OCI-LY1 (cell line): ENCODE measurements around the gene TRIM29.

Experiments used
- H2AFZ ChIP-seq: fragments of 200-600 bp; sonication (generic), shearing (Covaris generic); 2 replicates; pipeline ENCODE4 v1.6.0; 2014; ENCODE audit warnings: antibody characterized with exemption, mild to moderate bottlenecking, low read length
- H3F3A ChIP-seq: fragments of 200-600 bp; sonication (generic), shearing (Covaris generic); 2 replicates; pipeline ENCODE4 v1.6.0; 2014; ENCODE audit warnings: mild to moderate bottlenecking, antibody characterized with exemption, low read length, moderate library complexity; ENCODE audit not compliant: insufficient read depth
- H3K27ac ChIP-seq: fragments of 200-600 bp; sonication (generic); 2 replicates; pipeline ENCODE4 v1.5.1; 2014; ENCODE audit warnings: low read length, mixed run types, mild to moderate bottlenecking, low read depth; ENCODE audit not compliant: poor library complexity, severe bottlenecking
- H3K27me3 ChIP-seq: fragments of 200-600 bp; sonication (generic); 2 replicates; pipeline ENCODE4 v1.6.0; 2014; ENCODE audit warnings: antibody characterized with exemption, mild to moderate bottlenecking, low read length, moderate library complexity; ENCODE audit not compliant: insufficient read depth
- H3K36me3 ChIP-seq: fragments of 200-600 bp; sonication (generic); 2 replicates; pipeline ENCODE4 v1.6.1; 2014; ENCODE audit warnings: mild to moderate bottlenecking, antibody characterized with exemption, low read length, moderate library complexity, mixed read lengths; ENCODE audit not compliant: insufficient read depth
- H3K4me1 ChIP-seq: fragments of 200-600 bp; sonication (generic); 2 replicates; pipeline ENCODE4 v1.5.1; 2014; ENCODE audit warnings: mild to moderate bottlenecking, low read length, moderate library complexity; ENCODE audit not compliant: insufficient read depth, severe bottlenecking
- H3K4me2 ChIP-seq: fragments of 200-600 bp; sonication (generic), shearing (Covaris generic); 2 replicates; pipeline ENCODE4 v1.6.1; 2014; ENCODE audit warnings: low read length
- H3K4me3 ChIP-seq: fragments of 200-600 bp; sonication (generic); 2 replicates; pipeline ENCODE4 v1.5.1; 2014; ENCODE audit warnings: low read length, low read depth, mild to moderate bottlenecking, mixed read lengths; ENCODE audit not compliant: poor library complexity, severe bottlenecking
- H3K79me2 ChIP-seq: fragments of 200-600 bp; shearing (Covaris generic); 2 replicates; pipeline ENCODE4 v1.6.1; 2016; ENCODE audit warnings: mixed run types, low read length, mixed read lengths; ENCODE audit not compliant: insufficient read depth
- H3K9ac ChIP-seq: fragments of 200-600 bp; sonication (generic), shearing (Covaris generic); 2 replicates; pipeline ENCODE4 v1.6.1; 2014; ENCODE audit warnings: mild to moderate bottlenecking, low read length, mixed read lengths
- H3K9me2 ChIP-seq: fragments of 200-600 bp; sonication (generic), shearing (Covaris generic); 2 replicates; pipeline ENCODE4 v1.6.1; 2014; ENCODE audit warnings: low read depth, mild to moderate bottlenecking, low read length, mixed read lengths
- H3K9me3 ChIP-seq: fragments of 200-600 bp; shearing (Covaris generic); 2 replicates; pipeline ENCODE4 v1.6.1; 2014; ENCODE audit warnings: low read length, mixed read lengths
- H4K20me1 ChIP-seq: fragments of 200-600 bp; sonication (generic), shearing (Covaris generic); 2 replicates; pipeline ENCODE4 v1.6.0; 2016; ENCODE audit warnings: mild to moderate bottlenecking, low read length; ENCODE audit not compliant: insufficient read depth
- EZH2 ChIP-seq: fragments of 200-600 bp; sonication (generic), shearing (Covaris generic); IDR thresholded peaks from 2 replicates; pipeline ENCODE4 v1.8.0; 2017; ENCODE audit warnings: borderline replicate concordance, mixed run types, mild to moderate bottlenecking, antibody characterized with exemption, low read length, moderate library complexity, mixed read lengths
- TF ChIP-seq, protein P1 (sequence below): fragments of 200-600 bp; sonication (generic), shearing (Covaris generic); IDR thresholded peaks from 2 replicates; pipeline ENCODE4 v1.5.1; 2017; ENCODE audit warnings: mild to moderate bottlenecking, antibody characterized with exemption, low read length, moderate library complexity, mixed read lengths

TRIM29 gene

DNA sequence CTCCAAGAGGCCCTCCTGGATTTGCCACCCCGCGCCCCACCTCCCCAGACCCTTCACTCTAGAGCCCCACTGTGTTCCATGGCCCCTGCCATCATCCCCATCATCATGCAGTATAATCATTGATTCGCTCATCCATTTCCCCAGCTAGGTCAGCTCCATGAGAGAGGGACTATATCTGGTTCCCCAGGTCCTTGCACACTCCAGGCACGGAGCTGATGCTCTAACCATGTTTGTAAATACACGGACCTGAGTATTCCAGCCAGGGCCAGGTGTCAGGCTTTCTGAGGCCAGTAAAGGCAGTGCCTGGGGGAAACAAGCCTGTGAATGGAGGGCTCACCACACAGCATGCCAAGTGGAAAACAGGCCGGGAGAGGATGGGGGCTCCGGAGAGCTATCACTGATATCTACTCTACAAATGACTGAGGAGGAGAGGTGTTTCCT, 45.8 kb upstream of the TRIM29 start:
- Histone ChIP-seq H3K4me1 (no peaks in the 10 kb centered on the region), H3K27me3 (no peaks in the 10 kb centered on the region), H3K9me3 (no peaks in the 10 kb centered on the region), H2AFZ (no peak overlapping the region), H3K4me2 (no peak overlapping the region), H3K79me2 (no peaks in the 10 kb centered on the region), H3K27ac (no peak overlapping the region), H3K9ac (no peak overlapping the region), H3F3A (no peaks in the 10 kb centered on the region), H3K9me2 (no peaks in the 10 kb centered on the region), H4K20me1 (no peaks in the 10 kb centered on the region), H3K36me3 (no peaks in the 10 kb centered on the region), H3K4me3 (no peak overlapping the region)
- TF ChIP-seq EZH2, result no peak
- TF ChIP-seq, protein P1, sequence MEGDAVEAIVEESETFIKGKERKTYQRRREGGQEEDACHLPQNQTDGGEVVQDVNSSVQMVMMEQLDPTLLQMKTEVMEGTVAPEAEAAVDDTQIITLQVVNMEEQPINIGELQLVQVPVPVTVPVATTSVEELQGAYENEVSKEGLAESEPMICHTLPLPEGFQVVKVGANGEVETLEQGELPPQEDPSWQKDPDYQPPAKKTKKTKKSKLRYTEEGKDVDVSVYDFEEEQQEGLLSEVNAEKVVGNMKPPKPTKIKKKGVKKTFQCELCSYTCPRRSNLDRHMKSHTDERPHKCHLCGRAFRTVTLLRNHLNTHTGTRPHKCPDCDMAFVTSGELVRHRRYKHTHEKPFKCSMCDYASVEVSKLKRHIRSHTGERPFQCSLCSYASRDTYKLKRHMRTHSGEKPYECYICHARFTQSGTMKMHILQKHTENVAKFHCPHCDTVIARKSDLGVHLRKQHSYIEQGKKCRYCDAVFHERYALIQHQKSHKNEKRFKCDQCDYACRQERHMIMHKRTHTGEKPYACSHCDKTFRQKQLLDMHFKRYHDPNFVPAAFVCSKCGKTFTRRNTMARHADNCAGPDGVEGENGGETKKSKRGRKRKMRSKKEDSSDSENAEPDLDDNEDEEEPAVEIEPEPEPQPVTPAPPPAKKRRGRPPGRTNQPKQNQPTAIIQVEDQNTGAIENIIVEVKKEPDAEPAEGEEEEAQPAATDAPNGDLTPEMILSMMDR, result no peak

DNA sequence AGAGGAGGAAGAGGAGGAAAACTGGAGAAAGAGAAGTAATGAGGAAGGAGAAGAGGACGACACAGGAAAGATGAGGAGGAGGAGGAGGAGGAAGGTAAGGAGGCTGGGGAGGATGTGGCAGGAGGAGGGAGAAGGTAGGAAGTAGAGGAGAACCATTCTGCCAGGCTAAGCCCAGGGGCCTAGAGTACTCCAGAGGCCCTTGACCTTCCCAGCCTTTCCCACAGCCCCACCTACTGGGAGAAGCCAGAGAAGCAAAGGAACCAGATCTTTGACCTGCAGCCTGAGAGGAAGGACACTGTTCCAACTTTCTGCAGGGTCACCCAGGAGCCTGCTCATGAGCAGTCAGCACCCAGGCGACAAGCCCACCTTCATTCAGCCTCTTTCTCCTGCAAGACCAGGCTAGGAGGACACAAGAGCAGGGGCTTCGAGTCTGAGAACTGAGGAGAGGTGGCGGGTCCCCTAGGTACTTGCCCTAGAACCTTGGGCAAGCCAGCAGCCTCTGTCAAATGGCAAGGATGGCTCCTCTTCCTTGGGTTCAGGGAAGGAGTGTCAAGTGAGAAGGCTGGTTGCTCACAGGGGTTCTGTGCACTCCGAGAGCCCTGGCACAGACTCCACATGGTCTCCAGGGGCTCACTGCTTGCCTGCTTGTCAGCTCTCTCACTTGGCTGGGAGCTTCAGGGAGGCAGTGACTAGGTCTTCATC, 45.0 kb upstream of the TRIM29 start:
- Histone ChIP-seq H3K4me1 (no peaks in the 10 kb centered on the region), H3K9me2 (no peaks in the 10 kb centered on the region), H3K27ac (no peak overlapping the region), H3K4me2 (no peak overlapping the region), H3F3A (no peaks in the 10 kb centered on the region), H2AFZ (no peak overlapping the region), H3K4me3 (no peak overlapping the region), H3K9ac (no peak overlapping the region), H3K36me3 (no peaks in the 10 kb centered on the region), H4K20me1 (no peaks in the 10 kb centered on the region), H3K79me2 (no peaks in the 10 kb centered on the region), H3K9me3 (no peaks in the 10 kb centered on the region), H3K27me3 (no peaks in the 10 kb centered on the region)
- TF ChIP-seq EZH2, result no peak
- TF ChIP-seq, protein P1, result no peak

DNA sequence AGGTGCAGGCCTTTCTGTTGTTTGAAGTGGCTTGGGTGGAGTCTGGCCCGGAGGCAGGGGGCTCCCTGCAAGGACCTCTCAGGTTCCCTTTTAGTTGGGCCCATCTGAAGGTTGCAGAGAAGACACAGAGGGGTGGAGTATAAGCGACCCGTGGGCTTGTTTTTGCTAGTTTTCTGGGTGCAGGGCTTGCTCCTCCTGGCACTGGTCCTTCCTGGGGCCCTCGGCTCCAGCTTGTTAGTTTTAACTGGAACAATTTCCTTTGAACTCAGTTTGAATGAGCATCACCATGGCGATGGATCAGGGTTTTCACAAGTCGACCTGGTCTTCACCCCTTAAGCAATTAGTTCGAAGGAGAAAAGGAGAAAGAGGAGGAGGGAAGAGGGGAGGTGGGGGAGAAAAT, 44.5 kb upstream of the TRIM29 start:
- Histone ChIP-seq H3K4me3 (no peak overlapping the region), H3K9me3 (no peaks in the 10 kb centered on the region), H3K27me3 (no peaks in the 10 kb centered on the region), H3K9me2 (no peaks in the 10 kb centered on the region), H3K9ac (no peak overlapping the region), H3K4me1 (no peaks in the 10 kb centered on the region), H4K20me1 (no peaks in the 10 kb centered on the region), H3K4me2 (no peak overlapping the region), H3F3A (no peaks in the 10 kb centered on the region), H3K79me2 (no peaks in the 10 kb centered on the region), H3K27ac (no peak overlapping the region), H2AFZ (no peak overlapping the region), H3K36me3 (no peaks in the 10 kb centered on the region)
- TF ChIP-seq, protein P1, result no peak
- TF ChIP-seq EZH2, result no peak
